Stomach smooth muscle (tissue), 2 donors: ENCODE data around the gene FARS2.
"Not testable (repeated sequence)": the region's sequence is repeated elsewhere in the genome, so short reads cannot be mapped to it uniquely, and the experiment has no call there.

Experiments used
- H3K27ac ChIP-seq: one replicate; pipeline ENCODE4 v1.7.0; 2013; ENCODE audit warnings: mild to moderate bottlenecking, low read length, inconsistent platforms
- H3K27me3 ChIP-seq, 2 donors: one replicate each; pipeline ENCODE4 v1.7.0; 2013; ENCODE audit warnings: low read length in 2 of 2; ENCODE audit not compliant: insufficient read depth in 2 of 2, control insufficient read depth in 1 of 2
- H3K36me3 ChIP-seq, 2 donors: one replicate each; pipeline ENCODE4 v1.7.0; 2013; ENCODE audit warnings: low read length in 2 of 2; ENCODE audit not compliant: control insufficient read depth in 2 of 2, insufficient read depth in 2 of 2
- H3K4me1 ChIP-seq: one replicate; pipeline ENCODE4 v1.7.0; 2013; ENCODE audit warnings: low read length; ENCODE audit not compliant: control insufficient read depth, insufficient read depth
- H3K4me3 ChIP-seq, 2 donors: one replicate each; pipeline ENCODE4 v1.7.0; 2013; ENCODE audit warnings: low read length in 2 of 2
- H3K9ac ChIP-seq, 2 donors: one replicate each; pipeline ENCODE4 v1.7.0; 2013; ENCODE audit warnings: low read length in 2 of 2, mild to moderate bottlenecking in 1 of 2
- H3K9me3 ChIP-seq, 2 donors: one replicate each; pipeline ENCODE4 v1.7.0; 2013; ENCODE audit warnings: low read length in 2 of 2; ENCODE audit not compliant: control insufficient read depth in 2 of 2
- donor health status: healthy.
- donor health status: Pancreatic carcinoma.

Gene FARS2

GRCh38 chr6:5679691-5680090, 418.4 kb downstream of the FARS2 start:
- no peak overlapping the region for H3K9ac ChIP-seq
- H3K4me3 ChIP-seq = no peak overlapping the region
- H3K4me1 ChIP-seq = no peaks in the 10 kb centered on the region
- H3K9me3 ChIP-seq = no peaks in the 10 kb centered on the region
- H3K36me3 ChIP-seq = no peaks in the 10 kb centered on the region
- H3K27ac ChIP-seq = no peak overlapping the region
- no peaks in the 10 kb centered on the region for H3K27me3 ChIP-seq

- Histone ChIP-seq H3K4me1 (no peaks in the 10 kb centered on the region), H3K9me3 (no peaks in the 10 kb centered on the region), H3K27ac (no peak overlapping the region), H3K36me3 (no peaks in the 10 kb centered on the region), H3K4me3 (no peak overlapping the region), H3K9ac (no peak overlapping the region), H3K27me3 (no peaks in the 10 kb centered on the region)
These were observed 418.8 kb downstream of the FARS2 start for GRCh38 chr6:5680095-5680494.

DNA sequence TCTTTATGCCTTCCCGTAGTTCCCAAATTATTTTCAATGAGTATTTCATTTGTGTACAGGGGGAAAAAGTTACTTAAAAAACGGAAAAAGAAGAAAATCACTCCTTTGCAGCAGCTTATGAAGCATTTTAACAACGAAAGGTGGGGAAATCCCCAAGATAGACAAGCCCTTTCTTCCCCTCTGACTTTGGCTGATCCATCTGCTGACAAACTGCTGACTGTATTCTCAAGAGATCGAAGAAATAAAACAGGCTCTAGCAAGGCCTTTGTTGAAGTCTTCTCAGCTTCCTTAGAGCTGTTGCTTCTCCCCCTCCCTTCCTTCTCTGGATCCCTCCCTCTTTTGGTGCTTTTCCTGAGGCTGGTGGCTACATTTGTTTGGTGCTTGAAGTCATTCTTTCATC, 420.2 kb downstream of the FARS2 start:
- no peaks in the 10 kb centered on the region for H3K36me3 ChIP-seq
- H3K9ac ChIP-seq = no peak overlapping the region
- no peaks in the 10 kb centered on the region for H3K27me3 ChIP-seq
- no peaks in the 10 kb centered on the region for H3K4me1 ChIP-seq
- H3K9me3 ChIP-seq = no peaks in the 10 kb centered on the region
- H3K4me3 ChIP-seq = no peak overlapping the region
- no peak overlapping the region for H3K27ac ChIP-seq

- H3K27me3 ChIP-seq = no peaks in the 10 kb centered on the region
- H3K36me3 ChIP-seq = no peaks in the 10 kb centered on the region
- no peak overlapping the region for H3K9ac ChIP-seq
- H3K4me1 ChIP-seq = no peaks in the 10 kb centered on the region
- H3K4me3 ChIP-seq = no peak overlapping the region
- no peak overlapping the region for H3K27ac ChIP-seq
- no peaks in the 10 kb centered on the region for H3K9me3 ChIP-seq
These were observed 421.2 kb downstream of the FARS2 start for GRCh38 chr6:5682530-5682929.

DNA sequence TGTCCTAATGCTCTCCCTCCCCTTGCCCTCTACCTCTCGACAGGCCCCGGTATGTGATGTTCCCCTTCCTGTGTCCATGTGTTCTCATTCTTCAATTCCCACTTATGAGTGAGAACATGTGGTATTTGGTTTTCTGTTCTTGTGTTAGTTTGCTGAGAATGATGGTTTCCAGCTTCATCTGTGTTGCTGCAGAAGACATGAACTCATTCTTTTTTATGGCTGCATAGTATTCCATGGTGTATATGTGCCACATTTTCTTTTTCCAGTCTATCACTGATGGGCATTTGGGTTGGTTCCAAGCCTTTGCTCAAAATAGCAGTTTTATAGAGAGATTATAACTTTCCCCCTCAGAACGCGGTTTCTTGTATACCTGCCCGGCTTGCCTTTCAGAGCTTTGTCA, 422.4 kb downstream of the FARS2 start:
- not testable (repeated sequence) for H3K4me1 ChIP-seq, H3K27me3 ChIP-seq, H3K9me3 ChIP-seq, H3K36me3 ChIP-seq, H3K4me3 ChIP-seq, H3K27ac ChIP-seq, H3K9ac ChIP-seq

DNA sequence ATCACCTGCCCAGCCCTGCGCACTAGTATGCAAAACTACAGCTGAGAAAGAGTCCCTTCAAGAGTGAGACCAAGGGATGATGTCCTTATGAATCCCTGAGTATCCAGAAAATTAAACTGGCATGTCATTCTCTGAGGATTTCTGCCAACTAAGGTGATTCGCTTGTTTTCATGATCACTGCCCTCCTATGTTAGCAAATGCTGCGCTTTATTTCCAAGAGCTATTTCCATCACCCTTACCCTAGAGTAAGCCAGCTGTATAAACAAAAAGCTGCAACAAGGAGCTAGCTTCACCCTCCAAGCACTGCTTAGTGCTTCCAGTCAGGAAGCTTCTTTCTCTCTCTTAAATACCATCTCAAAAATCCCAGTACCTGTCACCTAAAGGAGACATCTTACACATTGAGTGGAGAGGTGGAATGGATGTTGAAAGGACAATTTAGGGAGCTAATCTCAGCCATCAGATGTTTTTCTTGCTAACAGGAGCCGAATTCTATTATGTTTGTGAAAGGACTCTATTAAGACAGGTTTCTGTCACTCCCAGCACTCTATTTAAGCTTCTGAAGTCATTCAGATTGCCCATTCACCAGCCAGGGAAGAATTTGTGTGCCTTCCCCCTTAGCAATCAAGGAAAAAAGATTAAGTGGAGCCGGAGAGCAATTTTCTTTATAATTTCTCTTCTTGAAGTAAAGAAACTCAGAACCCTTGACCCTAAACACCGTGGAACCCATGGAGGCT, 423.2 kb downstream of the FARS2 start:
- H3K27ac ChIP-seq = no peak overlapping the region
- no peaks in the 10 kb centered on the region for H3K36me3 ChIP-seq
- H3K9ac ChIP-seq = no peak overlapping the region
- no peaks in the 10 kb centered on the region for H3K4me1 ChIP-seq
- no peaks in the 10 kb centered on the region for H3K9me3 ChIP-seq
- no peaks in the 10 kb centered on the region for H3K27me3 ChIP-seq
- H3K4me3 ChIP-seq = no peak overlapping the region

DNA sequence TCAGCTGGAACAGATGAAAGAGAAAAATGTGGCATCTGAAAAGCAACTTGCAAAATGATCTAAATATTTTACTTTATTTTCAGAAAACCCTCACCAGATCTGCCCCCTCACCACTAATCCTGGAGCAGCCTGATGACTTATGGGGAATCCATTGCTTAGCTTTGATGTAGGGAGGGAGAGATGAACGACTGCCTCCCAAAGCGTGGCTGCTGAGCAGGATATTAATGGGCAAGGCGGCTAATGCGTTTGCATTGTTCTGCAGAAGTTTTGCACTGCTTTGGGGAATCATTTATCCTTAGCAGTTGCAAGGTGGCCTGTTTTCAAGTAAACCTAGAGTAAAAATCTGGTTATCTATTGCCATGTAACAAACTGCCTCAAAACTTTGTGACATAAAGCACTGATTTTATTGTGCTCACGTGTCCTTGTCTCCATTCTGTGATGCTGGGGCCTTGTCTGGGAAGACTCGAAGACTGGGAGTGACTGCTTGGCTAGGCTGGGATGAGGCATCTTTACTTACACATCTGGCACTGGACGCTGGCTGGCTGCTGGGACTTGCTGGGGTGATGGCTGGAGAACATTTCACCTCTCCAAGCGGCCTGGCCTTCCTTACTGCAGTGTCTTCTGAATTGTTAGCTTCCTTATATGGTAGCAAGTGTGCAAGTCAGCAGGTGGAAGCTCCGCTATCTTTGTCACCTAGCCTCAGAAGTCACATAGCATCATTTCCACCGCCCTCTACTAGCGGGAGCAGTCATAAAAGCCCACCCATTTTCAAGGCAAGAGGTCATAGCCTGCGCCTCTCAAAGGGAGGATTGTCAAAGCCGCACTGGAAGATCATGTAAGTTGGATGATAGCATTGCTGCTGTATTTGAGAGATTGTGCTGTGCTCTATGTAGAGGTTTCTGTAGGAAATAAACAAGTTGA, 432.2 kb downstream of the FARS2 start:
- Histone ChIP-seq H3K4me3 (no peak overlapping the region), H3K27me3 (no peaks in the 10 kb centered on the region), H3K27ac (no peak overlapping the region), H3K9ac (no peak overlapping the region), H3K4me1 (no peaks in the 10 kb centered on the region), H3K36me3 (no peaks in the 10 kb centered on the region), H3K9me3 (peaks cover 0 to 3% of the 10 kb centered on the region in 2 donors)

- no peaks in the 10 kb centered on the region for H3K27me3 ChIP-seq
These were observed 434.2 kb downstream of the FARS2 start for GRCh38 chr6:5695260-5696245.

GRCh38 chr6:5697508-5697907, 436.2 kb downstream of the FARS2 start:
- H3K36me3 ChIP-seq = no peaks in the 10 kb centered on the region
- no peaks in the 10 kb centered on the region for H3K9me3 ChIP-seq
- H3K4me1 ChIP-seq = no peaks in the 10 kb centered on the region
- no peak overlapping the region for H3K27ac ChIP-seq
- H3K9ac ChIP-seq = no peak overlapping the region
- H3K27me3 ChIP-seq = no peaks in the 10 kb centered on the region
- no peak overlapping the region for H3K4me3 ChIP-seq

More at GRCh38 chr6:5695260-5696245, 434.2 kb downstream of the FARS2 start:
- H3K9me3 ChIP-seq = peaks cover 0 to 3% of the 10 kb centered on the region in 2 donors
- no peaks in the 10 kb centered on the region for H3K4me1 ChIP-seq
- no peak overlapping the region for H3K4me3 ChIP-seq
- no peaks in the 10 kb centered on the region for H3K36me3 ChIP-seq
- H3K27ac ChIP-seq = no peak overlapping the region
- H3K9ac ChIP-seq = no peak overlapping the region

DNA sequence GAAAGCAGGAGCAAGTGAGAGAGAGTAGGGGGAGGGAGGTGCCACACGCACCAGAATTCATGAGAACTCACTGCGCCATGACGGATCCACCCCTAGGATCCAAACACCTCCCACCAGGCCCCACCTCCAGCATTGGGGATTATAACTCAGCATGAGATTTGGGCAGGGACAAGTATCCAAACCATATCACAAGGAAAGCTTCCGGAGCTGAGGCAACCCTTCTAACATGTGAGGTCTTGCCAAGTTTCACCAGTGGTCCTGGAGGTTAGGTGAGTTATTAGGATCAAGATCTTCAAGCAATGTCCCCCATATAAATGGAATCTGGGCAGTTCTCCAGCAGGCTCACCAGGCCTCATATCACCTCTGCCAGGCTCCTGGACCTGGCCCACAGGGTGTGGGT, 437.0 kb downstream of the FARS2 start:
- H3K9ac ChIP-seq = no peak overlapping the region
- H3K27me3 ChIP-seq = no peaks in the 10 kb centered on the region
- H3K9me3 ChIP-seq = no peaks in the 10 kb centered on the region
- no peak overlapping the region for H3K27ac ChIP-seq
- no peak overlapping the region for H3K4me3 ChIP-seq
- no peaks in the 10 kb centered on the region for H3K4me1 ChIP-seq
- no peaks in the 10 kb centered on the region for H3K36me3 ChIP-seq
